Stimulated activated CD4-positive, alpha-beta T cell treated with anti-CD3 and anti-CD28 coated beads, Interleukin-12 subunit alpha, Interleukin-12 subunit beta, amount 100 ng/mL, for 24 hours (primary cell): ENCODE results near the gene BRK1.
"Not testable (repeated sequence)": the region's sequence is repeated elsewhere in the genome, so short reads cannot be mapped to it uniquely, and the experiment has no call there.

Experiments
- DNase-seq, 2 experiments: peaks; one replicate each; pipeline ENCODE4 v3.0.0-alpha.2; 2020; ENCODE audit warnings: low read depth in 2 of 2

The BRK1 gene

GRCh38 chr3:10142707-10143560 is 27.5 kb downstream of the BRK1 start:
- peak in 1 of 2 experiments; percentile 6 for DNase-seq

- no peak for DNase-seq
Observed at GRCh38 chr3:10145685-10146084, 30.2 kb downstream of the BRK1 start.

GRCh38 chr3:10149226-10149625 is 33.8 kb downstream of the BRK1 start:
- DNase-seq, result no peak

GRCh38 chr3:10150987-10151386 is 35.5 kb downstream of the BRK1 start:
- no peak for DNase-seq

- DNase-seq, result no peak
Observed at GRCh38 chr3:10154335-10155122, 39.1 kb downstream of the BRK1 start.

GRCh38 chr3:10155123-10155472 is 39.6 kb downstream of the BRK1 start:
- no peak for DNase-seq

- no peak for DNase-seq
Observed at GRCh38 chr3:10155658-10156057, 40.2 kb downstream of the BRK1 start.

- DNase-seq, result no peak
Observed at GRCh38 chr3:10157031-10157430, 41.6 kb downstream of the BRK1 start.

GRCh38 chr3:10158555-10158954 is 43.1 kb downstream of the BRK1 start:
- not testable (repeated sequence) for DNase-seq

GRCh38 chr3:10160346-10160745 is 44.9 kb downstream of the BRK1 start:
- DNase-seq, result no peak

GRCh38 chr3:10160925-10161324 is 45.5 kb downstream of the BRK1 start:
- no peak for DNase-seq

- DNase-seq, result no peak
Observed at GRCh38 chr3:10162185-10162584, 46.7 kb downstream of the BRK1 start.

- not testable (repeated sequence) for DNase-seq
Observed at GRCh38 chr3:10164201-10164545, 48.7 kb downstream of the BRK1 start.

- DNase-seq, result peak; percentile 33 to 56
Observed at GRCh38 chr3:10164546-10165393, 49.3 kb downstream of the BRK1 start, which contains the start of gene IRAK2. Gene IRAK2 (plus strand): TSS chr3:10164919. CDS start chr3:10164955, 36 bp downstream.

- DNase-seq, result no peak
Observed at GRCh38 chr3:10166213-10166604, 50.7 kb downstream of the BRK1 start.

- no peak for DNase-seq
Observed at GRCh38 chr3:10169000-10169496, 53.6 kb downstream of the BRK1 start.

- DNase-seq, result no peak
Observed at GRCh38 chr3:10170915-10171478, 55.5 kb downstream of the BRK1 start.

- no peak for DNase-seq
Observed at GRCh38 chr3:10173095-10173925, 57.8 kb downstream of the BRK1 start.

GRCh38 chr3:10173926-10174435 is 58.5 kb downstream of the BRK1 start:
- DNase-seq, result no peak

- not testable (repeated sequence) for DNase-seq
Observed at GRCh38 chr3:10175334-10175733, 59.9 kb downstream of the BRK1 start.
